ENCODE data around the gene PLAC8L1.

GRCh38 chr5:146070746-146071145 is 34.6 kb downstream of the PLAC8L1 start:
- TF ChIP-seq POLR2AphosphoS5 (IDR thresholded peaks at IDR 0.05; ENCODE audit: low read depth, low read length) (no peak), TAF1 (IDR thresholded peaks at IDR 0.05; ENCODE audit: borderline replicate concordance, insufficient read depth, low read length) (no peak), SIN3A (IDR thresholded peaks at IDR 0.05; ENCODE audit: borderline replicate concordance, insufficient read depth, low read length) (no peak), REST (IDR thresholded peaks at IDR 0.05; ENCODE audit: insufficient read depth in 1 of 2, low read depth in 2 of 2, low read length in 2 of 2) (no peak), FOXP2 (optimal IDR thresholded peaks at IDR 0.05; ENCODE audit: borderline replicate concordance, extremely low read depth, extremely low read length, insufficient read depth) (no peak)

All from PFSK-1 (cell line).